ENCODE data around the gene KSR1. TPM values are rescaled to one million over a fixed set of nuclear protein-coding genes. Genes with fewer than 3 reads are reported as not detected.

Gene KSR1
- total and polyA plus RNA-seq, 12 donors, result 16.0 to 50.4 (median 38.5) TPM

DNA sequence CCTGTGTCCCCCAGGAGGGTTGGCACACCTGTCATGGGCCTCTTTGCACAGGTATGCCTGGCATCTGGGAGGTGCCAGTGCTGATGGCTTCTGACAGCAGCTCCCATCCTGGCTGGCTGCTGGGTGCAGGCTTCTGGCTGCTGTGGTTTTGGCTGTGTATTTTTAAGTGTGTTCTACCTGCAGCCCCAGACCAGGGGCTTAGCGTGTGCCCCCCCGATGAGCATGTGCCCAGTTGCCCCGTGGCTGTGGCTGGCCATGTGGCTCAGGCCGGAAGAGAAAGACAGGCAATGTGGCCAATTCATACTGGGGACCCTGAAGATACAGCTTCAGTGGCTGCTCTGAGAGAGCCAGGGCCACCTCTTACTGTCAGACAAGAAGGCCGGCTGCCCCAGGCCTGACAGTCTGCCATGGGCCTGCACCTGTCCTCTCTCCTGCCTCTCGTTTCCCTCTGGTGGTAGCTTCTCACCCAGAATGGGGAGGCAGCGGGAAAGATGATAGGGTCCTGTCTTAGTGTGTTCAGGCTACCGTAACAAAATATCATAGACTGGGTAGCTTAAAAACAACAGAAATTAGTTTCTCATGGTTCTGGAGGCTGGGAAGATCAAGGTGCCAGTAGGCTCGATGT lies 137.1 kb downstream of the KSR1 start:
- intact Hi-C loops (cut with DNase I), result loop anchor here (10.0 kb wide), 2 partner anchors 139 to 209 kb away; partner anchors contain the start of gene KSR1 (in 1 of the 2)
- no peak for DNase-seq
- 90 to 98% (median 93%) methylated on average over 4 to 9 of the region's 9 CpGs for WGBS, 4 donors
- Histone ChIP-seq H3K27ac (no peak overlapping the region), H3K27me3 (no peaks in the 10 kb centered on the region), H3K36me3 (replicated peaks in 1 of 2) (peaks cover 0 to 25% of the 10 kb centered on the region in 2 donors), H3K9me3 (replicated peaks in 1 of 3) (no peaks in the 10 kb centered on the region), H3K4me1 (replicated peaks in 1 of 2) (peaks cover 0 to 5% of the 10 kb centered on the region in 2 donors), H3K4me3 (no peak overlapping the region)
- TF ChIP-seq POLR2A (IDR thresholded peaks at IDR 0.05), result no peak
- TF ChIP-seq, protein P1, sequence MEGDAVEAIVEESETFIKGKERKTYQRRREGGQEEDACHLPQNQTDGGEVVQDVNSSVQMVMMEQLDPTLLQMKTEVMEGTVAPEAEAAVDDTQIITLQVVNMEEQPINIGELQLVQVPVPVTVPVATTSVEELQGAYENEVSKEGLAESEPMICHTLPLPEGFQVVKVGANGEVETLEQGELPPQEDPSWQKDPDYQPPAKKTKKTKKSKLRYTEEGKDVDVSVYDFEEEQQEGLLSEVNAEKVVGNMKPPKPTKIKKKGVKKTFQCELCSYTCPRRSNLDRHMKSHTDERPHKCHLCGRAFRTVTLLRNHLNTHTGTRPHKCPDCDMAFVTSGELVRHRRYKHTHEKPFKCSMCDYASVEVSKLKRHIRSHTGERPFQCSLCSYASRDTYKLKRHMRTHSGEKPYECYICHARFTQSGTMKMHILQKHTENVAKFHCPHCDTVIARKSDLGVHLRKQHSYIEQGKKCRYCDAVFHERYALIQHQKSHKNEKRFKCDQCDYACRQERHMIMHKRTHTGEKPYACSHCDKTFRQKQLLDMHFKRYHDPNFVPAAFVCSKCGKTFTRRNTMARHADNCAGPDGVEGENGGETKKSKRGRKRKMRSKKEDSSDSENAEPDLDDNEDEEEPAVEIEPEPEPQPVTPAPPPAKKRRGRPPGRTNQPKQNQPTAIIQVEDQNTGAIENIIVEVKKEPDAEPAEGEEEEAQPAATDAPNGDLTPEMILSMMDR (IDR thresholded peaks at IDR 0.05), result no peak

DNA sequence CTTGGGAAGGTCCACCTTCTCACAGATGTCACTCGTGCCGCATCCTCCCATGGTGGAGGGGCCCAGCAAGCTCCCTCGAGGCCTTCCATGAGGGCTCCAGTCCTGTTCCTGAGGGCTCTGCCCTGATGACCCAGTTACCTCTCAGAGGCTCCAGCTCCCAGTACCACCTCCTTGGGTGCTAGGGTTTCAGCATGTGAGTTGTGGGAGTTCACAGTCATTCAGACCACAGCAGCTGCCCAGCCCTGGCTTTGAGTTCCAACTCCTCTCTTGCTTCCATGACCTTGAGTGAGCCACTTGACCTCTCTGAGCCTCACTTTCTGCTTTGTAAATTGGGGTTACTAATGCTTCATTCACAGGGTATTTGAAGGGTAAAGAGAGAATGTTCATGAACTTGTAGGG lies 137.6 kb downstream of the KSR1 start:
- Histone ChIP-seq H3K36me3 (replicated peaks in 1 of 2) (peaks cover 0 to 19% of the 10 kb centered on the region in 2 donors), H3K27me3 (no peaks in the 10 kb centered on the region), H3K27ac (no peak overlapping the region), H3K4me3 (no peak overlapping the region), H3K9me3 (replicated peaks in 1 of 3) (no peaks in the 10 kb centered on the region), H3K4me1 (replicated peaks in 1 of 2) (peaks cover 0 to 5% of the 10 kb centered on the region in 2 donors)
- no peak for DNase-seq
- intact Hi-C loops (cut with DNase I), result loop anchor here (10.0 kb wide), 2 partner anchors 139 to 209 kb away; partner anchors contain the start of gene KSR1 (in 1 of the 2)
- 93 to 100% (median 96%) methylated on average over 1 to 3 of the region's 3 CpGs; no CpG with 5 or more reads in 1 of the 4 donors for WGBS, 4 donors
- TF ChIP-seq, protein P1 (IDR thresholded peaks at IDR 0.05), result no peak
- no peak for TF ChIP-seq POLR2A (IDR thresholded peaks at IDR 0.05)

DNA sequence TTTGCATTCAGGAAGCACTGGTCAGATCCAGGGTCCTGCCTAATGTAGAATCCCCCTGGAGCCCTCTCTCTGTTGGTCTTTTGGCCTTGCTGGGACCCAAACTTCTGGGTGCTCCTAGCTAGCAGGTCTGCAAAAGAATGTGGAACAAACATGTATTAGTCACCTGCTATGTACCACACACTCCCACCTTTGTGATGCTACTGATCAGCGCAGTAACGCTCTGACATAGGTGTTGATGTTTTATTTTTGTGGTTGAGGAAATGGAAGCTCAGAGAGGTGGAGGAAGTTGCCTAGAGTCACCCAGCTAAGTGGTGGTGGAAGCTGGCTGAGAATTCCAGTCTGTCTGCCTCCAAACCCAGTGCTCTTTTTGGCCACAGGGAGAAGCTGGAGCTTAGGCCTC lies 139.0 kb downstream of the KSR1 start:
- Histone ChIP-seq H3K27me3 (no peaks in the 10 kb centered on the region), H3K4me3 (no peak overlapping the region), H3K36me3 (replicated peaks in 1 of 2) (peaks cover 0 to 18% of the 10 kb centered on the region in 2 donors), H3K27ac (no peak overlapping the region), H3K9me3 (replicated peaks in 1 of 3) (no peaks in the 10 kb centered on the region), H3K4me1 (replicated peaks in 1 of 2) (peaks cover 0 to 5% of the 10 kb centered on the region in 2 donors)
- no peak for DNase-seq
- no peak for TF ChIP-seq POLR2A (IDR thresholded peaks at IDR 0.05)
- intact Hi-C loops (cut with DNase I), result loop anchor here (5.0 to 10.0 kb wide), 3 partner anchors 140 to 358 kb away; partner anchors contain the start of gene KSR1 (in 1 of the 2)
- WGBS, 4 donors, result 96 to 100% (median 97%) methylated on average over 2 of the region's 2 CpGs

DNA sequence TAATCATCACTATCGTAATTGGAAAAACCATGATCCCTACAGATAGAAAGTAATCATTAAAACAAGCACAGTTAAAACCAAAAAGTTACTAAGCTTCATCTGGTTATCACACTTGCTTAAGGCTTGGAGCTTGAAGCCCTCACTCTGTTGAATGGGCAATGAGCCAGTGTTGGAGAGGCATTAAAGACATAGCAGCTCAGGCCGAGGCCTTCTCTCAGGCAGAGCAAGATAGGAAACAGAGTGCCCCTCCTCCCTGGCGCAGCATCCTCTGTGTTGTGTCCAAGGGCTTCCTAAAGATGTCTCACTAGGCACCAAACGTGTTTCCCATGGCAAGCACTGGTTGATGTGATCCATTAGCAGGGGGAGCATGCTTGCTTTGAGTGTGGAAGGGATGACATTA lies 139.8 kb downstream of the KSR1 start:
- no peak for DNase-seq
- WGBS, 4 donors, result 60 to 89% (median 74%) methylated on average over 3 to 4 of the region's 4 CpGs

More for the DNA sequence above, 139.8 kb downstream of the KSR1 start:
- TF ChIP-seq POLR2A (IDR thresholded peaks at IDR 0.05), result no peak
- TF ChIP-seq, protein P1 (IDR thresholded peaks at IDR 0.05), result no peak
- Histone ChIP-seq H3K27me3 (no peaks in the 10 kb centered on the region), H3K27ac (peak overlapping the region in 1 of 5 donors; percentile 56), H3K4me3 (no peak overlapping the region), H3K4me1 (replicated peaks in 1 of 2) (peaks cover 0 to 5% of the 10 kb centered on the region in 2 donors), H3K36me3 (replicated peaks in 1 of 2) (peaks cover 0 to 18% of the 10 kb centered on the region in 2 donors), H3K9me3 (replicated peaks in 1 of 3) (no peaks in the 10 kb centered on the region)
- intact Hi-C loops (cut with DNase I), result loop anchor here (5.0 to 10.0 kb wide), 3 partner anchors 141 to 359 kb away; partner anchors contain the start of gene KSR1 (in 1 of the 2)
